Stimulated activated CD4-positive, alpha-beta T cell treated with anti-CD3 and anti-CD28 coated beads, TNF-alpha, amount 100 ng/mL, for 1 hour (primary cell): ENCODE measurements around the gene OOSP4B.
"Not testable (repeated sequence)": the region's sequence is repeated elsewhere in the genome, so short reads cannot be mapped to it uniquely, and the experiment has no call there.

Experiments used
- DNase-seq, 3 donors: peaks; one replicate each; pipeline ENCODE4 v3.0.0-alpha.2; 2020; ENCODE audit warnings: low read depth in 3 of 3, low spot score in 1 of 3

The OOSP4B gene

GRCh38 chr11:60016881-60017280 is at the start of gene OOSP4B:
Gene OOSP4B, plus strand, starts transcription at chr11:60017181.
- no peak for DNase-seq

- no peak for DNase-seq
Measured at GRCh38 chr11:59967677-59968394, 49.1 kb upstream of the OOSP4B start.

DNA sequence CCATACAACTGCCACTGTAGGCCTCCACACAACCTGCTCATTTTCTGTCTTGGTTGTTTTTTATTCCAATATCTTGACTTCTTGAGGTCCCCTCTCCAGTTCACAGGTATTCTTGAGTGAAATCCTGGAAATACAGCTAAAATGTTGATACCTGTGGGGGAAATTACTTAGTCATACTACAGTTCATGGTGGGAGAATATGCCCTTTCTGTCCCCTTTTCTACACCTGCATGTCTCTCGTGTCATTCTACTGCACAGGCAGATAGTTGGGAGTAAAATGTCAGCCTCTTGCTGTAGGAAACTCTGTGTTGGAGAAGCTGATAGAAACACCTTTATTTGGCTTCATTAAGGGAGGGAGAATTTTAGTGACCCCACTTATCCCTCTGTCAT is 48.6 kb upstream of the OOSP4B start:
- no peak for DNase-seq

- no peak for DNase-seq
Measured at GRCh38 chr11:59973097-59973496, 43.9 kb upstream of the OOSP4B start.

- DNase-seq = no peak
Measured at GRCh38 chr11:59981106-59981770, 35.7 kb upstream of the OOSP4B start.

- DNase-seq = not testable (repeated sequence)
Measured at GRCh38 chr11:59982037-59982436, 34.9 kb upstream of the OOSP4B start.

- DNase-seq = no peak
Measured at GRCh38 chr11:59983212-59983611, 33.8 kb upstream of the OOSP4B start.

- no peak for DNase-seq
Measured at GRCh38 chr11:59984368-59984767, 32.6 kb upstream of the OOSP4B start.

- no peak for DNase-seq
Measured at GRCh38 chr11:59990421-59990820, 26.6 kb upstream of the OOSP4B start.

GRCh38 chr11:59992425-59992824 is 24.6 kb upstream of the OOSP4B start:
- DNase-seq = no peak

- no peak for DNase-seq
Measured at GRCh38 chr11:59997800-59998199, 19.2 kb upstream of the OOSP4B start.

DNA sequence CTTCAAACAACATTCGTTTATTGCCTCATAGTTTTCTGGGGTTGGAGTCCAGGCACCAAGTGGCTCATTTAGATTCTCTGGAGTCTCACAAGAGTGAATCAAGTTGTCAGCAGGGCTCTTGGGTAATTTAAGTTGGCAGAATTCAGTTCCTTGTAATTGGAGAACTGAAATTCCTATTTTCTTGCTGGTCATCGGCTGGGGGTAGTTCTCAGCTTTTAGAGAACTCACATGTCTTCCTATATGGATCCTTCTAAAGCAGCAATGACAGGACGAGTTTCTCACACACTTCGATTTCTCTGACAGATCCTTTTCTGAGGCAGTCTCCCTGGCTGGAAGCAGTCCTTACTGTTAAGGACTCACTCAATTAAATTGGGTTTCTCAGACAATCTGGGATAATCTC is 17.3 kb upstream of the OOSP4B start:
- no peak for DNase-seq

DNA sequence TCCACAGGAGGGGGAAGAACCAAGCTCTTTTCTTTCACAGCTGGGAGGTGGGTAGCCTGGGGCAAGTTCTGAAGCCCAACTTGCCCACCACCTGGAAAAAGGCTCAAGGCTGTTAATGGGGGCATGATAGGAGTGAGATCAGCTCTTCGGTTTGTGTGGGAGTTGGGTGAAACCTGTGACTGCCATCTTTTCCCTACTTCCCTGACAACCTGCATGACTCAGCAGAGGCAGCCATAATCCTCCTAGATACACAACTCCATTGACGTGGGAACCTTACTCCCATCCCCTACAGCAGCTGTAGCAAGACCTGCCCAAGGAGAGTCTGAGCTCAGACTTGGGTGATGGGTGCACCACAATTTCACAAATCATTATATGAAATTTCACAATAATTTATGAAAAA is 13.3 kb upstream of the OOSP4B start:
- no peak for DNase-seq

DNA sequence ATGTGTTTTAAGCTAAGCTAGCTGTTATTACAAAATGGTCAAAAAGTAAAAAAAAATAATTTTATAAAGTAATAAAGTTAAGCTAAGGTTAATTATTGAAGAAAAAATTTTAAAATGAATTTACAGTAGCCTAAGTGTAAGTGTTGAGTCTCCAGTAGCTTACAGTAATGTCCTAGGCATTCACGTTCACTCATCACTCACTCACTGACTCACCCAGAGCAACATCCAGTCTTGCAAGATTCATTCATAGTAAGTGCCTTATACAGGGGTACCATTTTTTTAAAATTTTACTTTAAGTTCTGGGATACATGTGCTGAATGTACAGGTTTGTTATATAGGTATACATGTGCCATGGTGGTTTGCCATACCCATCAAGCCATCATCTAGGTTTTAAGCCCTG is 11.6 kb upstream of the OOSP4B start:
- no peak for DNase-seq

GRCh38 chr11:60018058-60018457 is 1.1 kb downstream of the OOSP4B start:
- DNase-seq = no peak

DNA sequence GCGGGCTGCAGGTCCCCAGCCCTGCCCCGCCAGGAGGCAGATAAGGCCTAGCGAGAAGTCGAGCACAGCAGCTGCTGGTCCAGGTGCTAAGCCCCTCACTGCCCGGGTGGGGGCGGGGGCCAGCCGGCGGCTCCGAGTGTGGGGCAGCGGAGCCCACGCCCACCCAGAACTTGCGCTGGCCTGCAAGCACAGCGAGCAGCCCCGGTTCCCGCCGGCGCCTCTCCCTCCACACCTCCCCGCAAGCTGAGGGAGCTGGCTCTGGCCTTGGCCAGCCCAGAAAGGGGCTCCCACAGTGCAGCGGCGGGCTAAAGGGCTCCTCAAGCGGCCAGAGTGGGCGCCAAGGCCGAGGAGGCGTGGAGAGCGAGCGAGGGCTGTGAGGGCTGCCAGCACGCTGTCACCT is 3.4 kb downstream of the OOSP4B start:
- DNase-seq = not testable (repeated sequence)

DNA sequence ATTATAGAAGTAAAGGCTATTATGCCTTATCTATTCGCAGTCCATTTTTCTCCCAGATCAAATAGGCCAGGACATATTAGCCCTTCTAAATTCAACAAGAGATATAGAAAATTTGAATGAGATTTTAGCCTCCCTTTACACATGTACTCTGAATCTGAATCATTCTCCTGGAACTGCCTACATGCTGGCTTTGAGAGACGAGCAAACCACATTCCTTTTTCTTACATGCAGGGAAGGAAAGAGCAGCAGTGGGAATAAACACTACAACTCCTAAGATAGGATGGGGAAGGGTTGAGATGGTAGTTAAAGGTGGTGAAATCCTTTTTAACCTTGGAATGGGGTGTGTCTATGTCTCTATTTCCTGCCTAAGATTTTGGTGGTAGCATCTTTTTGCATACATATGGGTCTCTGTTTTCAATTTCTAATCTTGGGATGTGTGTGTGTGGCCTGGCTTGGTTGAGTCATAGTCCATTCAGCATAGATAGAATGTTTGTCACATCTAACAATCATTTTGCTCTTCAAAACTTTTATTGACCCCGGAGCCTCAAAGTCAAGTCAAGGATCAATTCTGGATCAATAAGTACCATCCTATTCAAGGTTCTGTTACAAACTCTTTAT is 12.1 kb downstream of the OOSP4B start:
- no peak for DNase-seq

- no peak for DNase-seq
Measured at GRCh38 chr11:60040109-60040508, 23.1 kb downstream of the OOSP4B start, which contains the start of gene OOSP2. Gene OOSP2, plus strand, starts transcription at chr11:60040409. Its CDS starts 51 bp downstream, at chr11:60040460.

DNA sequence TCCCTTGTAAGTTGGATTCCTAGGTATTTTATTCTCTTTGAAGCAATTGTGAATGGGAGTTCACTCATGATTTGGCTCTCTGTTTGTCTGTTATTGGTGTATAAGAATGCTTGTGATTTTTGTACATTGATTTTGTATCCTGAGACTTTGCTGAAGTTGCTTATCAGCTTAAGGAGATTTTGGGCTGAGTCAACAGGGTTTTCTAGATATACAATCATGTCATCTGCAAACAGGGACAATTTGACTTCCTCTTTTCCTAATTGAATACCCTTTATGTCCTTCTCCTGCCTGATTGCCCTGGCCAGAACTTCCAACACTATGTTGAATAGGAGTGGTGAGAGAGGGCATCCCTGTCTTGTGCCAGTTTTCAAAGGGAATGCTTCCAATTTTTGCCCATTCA is 33.4 kb downstream of the OOSP4B start:
- not testable (repeated sequence) for DNase-seq

- not testable (repeated sequence) for DNase-seq
Measured at GRCh38 chr11:60050839-60051238, 33.9 kb downstream of the OOSP4B start.

DNA sequence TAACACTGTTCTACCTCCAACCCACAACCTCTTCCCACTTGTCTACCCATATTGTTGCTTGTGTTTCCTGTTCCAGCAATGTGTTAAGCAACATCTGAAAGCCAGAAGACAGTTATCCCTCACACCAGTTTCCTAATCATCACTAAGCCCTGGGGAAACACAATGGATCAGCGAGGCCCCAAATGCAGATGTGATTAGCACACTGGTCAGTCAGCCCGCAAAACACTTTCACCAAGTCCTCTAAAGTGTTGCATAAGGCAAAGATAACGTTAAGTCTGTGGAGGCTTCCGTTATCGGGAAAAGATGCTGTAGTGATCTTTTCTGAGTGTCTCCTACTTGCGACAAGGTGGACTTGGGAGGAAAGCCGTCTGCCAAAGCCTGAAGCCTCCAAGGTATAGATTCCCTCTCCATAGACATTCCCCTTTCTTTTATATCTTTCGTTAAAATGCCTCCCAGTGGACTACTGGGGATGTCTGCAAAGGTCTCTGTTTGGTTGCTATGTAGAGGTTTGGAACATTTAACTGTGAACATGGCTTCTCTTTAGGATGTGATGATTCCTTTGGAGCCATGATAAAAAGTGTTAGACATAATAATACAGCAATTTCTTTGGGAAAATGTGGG is 39.5 kb downstream of the OOSP4B start, which contains the start of gene MS4A3:
TSS of gene MS4A3 (plus strand) at position 317 of the 621 bp plus-strand sequence. CDS start 4,496 bp downstream, outside the sequence.
- no peak for DNase-seq

DNA sequence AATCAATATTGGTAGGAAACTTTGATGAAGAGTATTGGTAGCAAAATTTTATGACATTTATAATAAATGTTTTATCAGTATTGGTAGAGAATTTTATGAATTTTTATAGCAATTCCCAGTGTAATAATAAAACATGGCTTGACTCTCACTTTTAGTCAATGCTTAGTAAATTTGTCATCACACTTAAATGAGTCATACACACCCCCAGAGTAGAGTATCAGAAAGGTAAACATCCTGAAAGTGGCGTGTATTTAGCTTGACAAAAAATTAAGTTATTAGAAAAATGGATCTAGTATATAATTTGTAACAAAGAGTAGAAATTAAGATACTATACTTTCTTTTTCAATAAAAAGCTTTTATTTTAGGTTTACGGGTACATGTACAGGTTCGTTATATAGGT is 42.1 kb downstream of the OOSP4B start:
- no peak for DNase-seq
